Lower leg skin (tissue), 3 donors: ENCODE data around the gene CXCR1.

Experiments
- POLR2A ChIP-seq, 2 donors: fragments of 450-650 bp; IDR thresholded peaks; one replicate each; pipeline ENCODE4 v1.6.1; 2016 to 2017; ENCODE audit warnings: antibody characterized with exemption in 2 of 2, mild to moderate bottlenecking in 1 of 2, moderate library complexity in 1 of 2
- TF ChIP-seq, protein P1 (sequence below), 3 donors: fragments of 450-650 bp; IDR thresholded peaks; one replicate each; pipeline ENCODE4 v1.5.1; 2016; ENCODE audit warnings: antibody characterized with exemption in 3 of 3, mild to moderate bottlenecking in 3 of 3, moderate library complexity in 2 of 3

- TF ChIP-seq, protein P1, sequence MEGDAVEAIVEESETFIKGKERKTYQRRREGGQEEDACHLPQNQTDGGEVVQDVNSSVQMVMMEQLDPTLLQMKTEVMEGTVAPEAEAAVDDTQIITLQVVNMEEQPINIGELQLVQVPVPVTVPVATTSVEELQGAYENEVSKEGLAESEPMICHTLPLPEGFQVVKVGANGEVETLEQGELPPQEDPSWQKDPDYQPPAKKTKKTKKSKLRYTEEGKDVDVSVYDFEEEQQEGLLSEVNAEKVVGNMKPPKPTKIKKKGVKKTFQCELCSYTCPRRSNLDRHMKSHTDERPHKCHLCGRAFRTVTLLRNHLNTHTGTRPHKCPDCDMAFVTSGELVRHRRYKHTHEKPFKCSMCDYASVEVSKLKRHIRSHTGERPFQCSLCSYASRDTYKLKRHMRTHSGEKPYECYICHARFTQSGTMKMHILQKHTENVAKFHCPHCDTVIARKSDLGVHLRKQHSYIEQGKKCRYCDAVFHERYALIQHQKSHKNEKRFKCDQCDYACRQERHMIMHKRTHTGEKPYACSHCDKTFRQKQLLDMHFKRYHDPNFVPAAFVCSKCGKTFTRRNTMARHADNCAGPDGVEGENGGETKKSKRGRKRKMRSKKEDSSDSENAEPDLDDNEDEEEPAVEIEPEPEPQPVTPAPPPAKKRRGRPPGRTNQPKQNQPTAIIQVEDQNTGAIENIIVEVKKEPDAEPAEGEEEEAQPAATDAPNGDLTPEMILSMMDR (IDR thresholded peaks at IDR 0.05) = no peak
- no peak for TF ChIP-seq POLR2A (IDR thresholded peaks at IDR 0.05)
These were observed 26.2 kb upstream of the CXCR1 start for GRCh38 chr2:218192902-218193430.
